ENCODE data around the gene PRCD. TPM values are rescaled to one million over a fixed set of nuclear protein-coding genes. Genes with fewer than 3 reads are reported as not detected.

Gene PRCD
- polyA plus RNA-seq, 1 donor from 2014 or later: 22.5 TPM

DNA sequence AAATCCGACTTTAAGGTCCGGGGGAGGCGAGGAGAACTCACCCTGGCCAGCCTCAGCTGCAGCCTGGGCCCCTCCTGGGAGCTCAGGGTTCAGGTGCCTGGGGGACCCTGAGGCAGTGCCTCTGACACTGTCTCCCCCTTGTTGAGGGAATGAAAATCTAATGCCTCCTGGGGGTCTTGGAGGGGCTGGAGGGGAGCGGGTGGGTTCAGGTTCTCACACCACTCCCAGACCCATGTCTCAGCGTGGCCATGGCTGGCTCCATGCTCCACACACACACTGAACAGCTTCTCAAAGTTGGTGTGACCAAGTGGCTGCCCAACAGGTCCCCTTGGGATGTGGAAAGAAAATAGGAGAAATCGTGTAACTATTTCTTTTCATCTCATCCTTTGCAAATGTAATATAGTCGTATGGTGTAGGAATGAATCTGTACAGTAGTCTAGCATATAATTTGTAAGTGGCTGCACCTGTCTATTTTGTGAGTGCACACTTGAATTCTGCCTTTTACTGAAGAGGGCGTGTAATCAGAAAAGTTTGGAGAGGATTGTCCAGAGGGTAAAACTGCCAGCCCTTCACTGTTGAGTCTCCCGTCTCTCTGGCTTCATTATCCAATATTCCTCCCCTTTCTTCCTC, 788 bp upstream of the PRCD start:
- no peak for TF ChIP-seq TAF1 (IDR thresholded peaks at IDR 0.05; ENCODE audit: low read depth)
- no peak for TF ChIP-seq POLR2AphosphoS5 (IDR thresholded peaks at IDR 0.05)
- TF ChIP-seq EZH2 (IDR thresholded peaks at IDR 0.05; ENCODE audit: borderline replicate concordance, insufficient read depth, low read length, poor library complexity, severe bottlenecking): no peak
- TF ChIP-seq, protein P1, sequence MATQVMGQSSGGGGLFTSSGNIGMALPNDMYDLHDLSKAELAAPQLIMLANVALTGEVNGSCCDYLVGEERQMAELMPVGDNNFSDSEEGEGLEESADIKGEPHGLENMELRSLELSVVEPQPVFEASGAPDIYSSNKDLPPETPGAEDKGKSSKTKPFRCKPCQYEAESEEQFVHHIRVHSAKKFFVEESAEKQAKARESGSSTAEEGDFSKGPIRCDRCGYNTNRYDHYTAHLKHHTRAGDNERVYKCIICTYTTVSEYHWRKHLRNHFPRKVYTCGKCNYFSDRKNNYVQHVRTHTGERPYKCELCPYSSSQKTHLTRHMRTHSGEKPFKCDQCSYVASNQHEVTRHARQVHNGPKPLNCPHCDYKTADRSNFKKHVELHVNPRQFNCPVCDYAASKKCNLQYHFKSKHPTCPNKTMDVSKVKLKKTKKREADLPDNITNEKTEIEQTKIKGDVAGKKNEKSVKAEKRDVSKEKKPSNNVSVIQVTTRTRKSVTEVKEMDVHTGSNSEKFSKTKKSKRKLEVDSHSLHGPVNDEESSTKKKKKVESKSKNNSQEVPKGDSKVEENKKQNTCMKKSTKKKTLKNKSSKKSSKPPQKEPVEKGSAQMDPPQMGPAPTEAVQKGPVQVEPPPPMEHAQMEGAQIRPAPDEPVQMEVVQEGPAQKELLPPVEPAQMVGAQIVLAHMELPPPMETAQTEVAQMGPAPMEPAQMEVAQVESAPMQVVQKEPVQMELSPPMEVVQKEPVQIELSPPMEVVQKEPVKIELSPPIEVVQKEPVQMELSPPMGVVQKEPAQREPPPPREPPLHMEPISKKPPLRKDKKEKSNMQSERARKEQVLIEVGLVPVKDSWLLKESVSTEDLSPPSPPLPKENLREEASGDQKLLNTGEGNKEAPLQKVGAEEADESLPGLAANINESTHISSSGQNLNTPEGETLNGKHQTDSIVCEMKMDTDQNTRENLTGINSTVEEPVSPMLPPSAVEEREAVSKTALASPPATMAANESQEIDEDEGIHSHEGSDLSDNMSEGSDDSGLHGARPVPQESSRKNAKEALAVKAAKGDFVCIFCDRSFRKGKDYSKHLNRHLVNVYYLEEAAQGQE (IDR thresholded peaks at IDR 0.05; ENCODE audit: borderline replicate concordance): no peak
- TF ChIP-seq EP300 (conservative IDR thresholded peaks at IDR 0.05; ENCODE audit: poor library complexity, severe bottlenecking): no peak
- TF ChIP-seq, protein P2, sequence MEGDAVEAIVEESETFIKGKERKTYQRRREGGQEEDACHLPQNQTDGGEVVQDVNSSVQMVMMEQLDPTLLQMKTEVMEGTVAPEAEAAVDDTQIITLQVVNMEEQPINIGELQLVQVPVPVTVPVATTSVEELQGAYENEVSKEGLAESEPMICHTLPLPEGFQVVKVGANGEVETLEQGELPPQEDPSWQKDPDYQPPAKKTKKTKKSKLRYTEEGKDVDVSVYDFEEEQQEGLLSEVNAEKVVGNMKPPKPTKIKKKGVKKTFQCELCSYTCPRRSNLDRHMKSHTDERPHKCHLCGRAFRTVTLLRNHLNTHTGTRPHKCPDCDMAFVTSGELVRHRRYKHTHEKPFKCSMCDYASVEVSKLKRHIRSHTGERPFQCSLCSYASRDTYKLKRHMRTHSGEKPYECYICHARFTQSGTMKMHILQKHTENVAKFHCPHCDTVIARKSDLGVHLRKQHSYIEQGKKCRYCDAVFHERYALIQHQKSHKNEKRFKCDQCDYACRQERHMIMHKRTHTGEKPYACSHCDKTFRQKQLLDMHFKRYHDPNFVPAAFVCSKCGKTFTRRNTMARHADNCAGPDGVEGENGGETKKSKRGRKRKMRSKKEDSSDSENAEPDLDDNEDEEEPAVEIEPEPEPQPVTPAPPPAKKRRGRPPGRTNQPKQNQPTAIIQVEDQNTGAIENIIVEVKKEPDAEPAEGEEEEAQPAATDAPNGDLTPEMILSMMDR (IDR thresholded peaks at IDR 0.05; ENCODE audit: poor library complexity, severe bottlenecking): no peak
- no peak for TF ChIP-seq RAD21 (conservative IDR thresholded peaks at IDR 0.05)
- TF ChIP-seq SMC3 (conservative IDR thresholded peaks at IDR 0.05; ENCODE audit: poor library complexity): no peak
- TF ChIP-seq MXI1 (conservative IDR thresholded peaks at IDR 0.05; ENCODE audit: poor library complexity, severe bottlenecking): no peak
- no peaks in the 10 kb centered on the region for H3K9me3 ChIP-seq (ENCODE audit: low read length)
- H3K79me2 ChIP-seq (replicated peaks; ENCODE audit: insufficient read depth, low read length): no peaks in the 10 kb centered on the region
- no peak overlapping the region for H3K27ac ChIP-seq (ENCODE audit: low read length)
- H4K20me1 ChIP-seq (ENCODE audit: insufficient read depth): no peaks in the 10 kb centered on the region
- no peak overlapping the region for H3K4me2 ChIP-seq (ENCODE audit: low read length)
- no peaks in the 10 kb centered on the region for H3K36me3 ChIP-seq (ENCODE audit: insufficient read depth, low read length)
- H2AFZ ChIP-seq (ENCODE audit: low read depth, low read length): no peak overlapping the region
- H3K27me3 ChIP-seq (ENCODE audit: insufficient read depth, low read depth, low read length): peaks cover 34% of the 10 kb centered on the region
- no peak overlapping the region for H3K4me3 ChIP-seq (ENCODE audit: low read length)
- H3K9me2 ChIP-seq (ENCODE audit: insufficient read depth, low read length): no peaks in the 10 kb centered on the region
- no peaks in the 10 kb centered on the region for H3F3A ChIP-seq (ENCODE audit: insufficient read depth, low read length, poor library complexity, severe bottlenecking)
- peak overlapping the region; percentile 67 for H3K9ac ChIP-seq (ENCODE audit: low read length)

- no peak overlapping the region for H2AFZ ChIP-seq (ENCODE audit: low read depth, low read length)
- peak overlapping the region; percentile 59 for H3K4me2 ChIP-seq (ENCODE audit: low read length)
- no peaks in the 10 kb centered on the region for H3K36me3 ChIP-seq (ENCODE audit: insufficient read depth, low read length)
- H3K27me3 ChIP-seq (ENCODE audit: insufficient read depth, low read depth, low read length): peaks cover 34% of the 10 kb centered on the region
- H3K9ac ChIP-seq (ENCODE audit: low read length): peak overlapping the region; percentile 67
- no peaks in the 10 kb centered on the region for H3K9me3 ChIP-seq (ENCODE audit: low read length)
- H3F3A ChIP-seq (ENCODE audit: insufficient read depth, low read length, poor library complexity, severe bottlenecking): no peaks in the 10 kb centered on the region
- peak overlapping the region; percentile 68 for H3K27ac ChIP-seq (ENCODE audit: low read length)
- H4K20me1 ChIP-seq (ENCODE audit: insufficient read depth): no peaks in the 10 kb centered on the region
- H3K79me2 ChIP-seq (replicated peaks; ENCODE audit: insufficient read depth, low read length): no peaks in the 10 kb centered on the region
- peak overlapping the region; percentile 56 for H3K4me3 ChIP-seq (ENCODE audit: low read length)
- TF ChIP-seq, protein P2 (IDR thresholded peaks at IDR 0.05; ENCODE audit: poor library complexity, severe bottlenecking): no peak
- TF ChIP-seq SMC3 (conservative IDR thresholded peaks at IDR 0.05; ENCODE audit: poor library complexity) (peak; percentile 49), EP300 (conservative IDR thresholded peaks at IDR 0.05; ENCODE audit: poor library complexity, severe bottlenecking) (peak; percentile 61), MXI1 (conservative IDR thresholded peaks at IDR 0.05; ENCODE audit: poor library complexity, severe bottlenecking) (peak; percentile 74), RAD21 (conservative IDR thresholded peaks at IDR 0.05) (no peak), POLR2AphosphoS5 (IDR thresholded peaks at IDR 0.05) (peak; percentile 85), TAF1 (IDR thresholded peaks at IDR 0.05; ENCODE audit: low read depth) (peak; percentile 72), EZH2 (IDR thresholded peaks at IDR 0.05; ENCODE audit: borderline replicate concordance, insufficient read depth, low read length, poor library complexity, severe bottlenecking) (no peak)
- TF ChIP-seq, protein P1 (IDR thresholded peaks at IDR 0.05; ENCODE audit: borderline replicate concordance): peak; percentile 77
- no peaks in the 10 kb centered on the region for H3K9me2 ChIP-seq (ENCODE audit: insufficient read depth, low read length)
These were observed 797 bp downstream of the PRCD start for GRCh38 chr17:76540381-76541300.
